ENCODE results near the gene MORN1. TPM values are rescaled to one million over a fixed set of nuclear protein-coding genes. Genes with fewer than 3 reads are reported as not detected.

The MORN1 gene
- total and polyA plus RNA-seq, 2 of the 4 experiments (the other 2 are of a cell fraction), result 3.0 to 4.2 TPM

DNA sequence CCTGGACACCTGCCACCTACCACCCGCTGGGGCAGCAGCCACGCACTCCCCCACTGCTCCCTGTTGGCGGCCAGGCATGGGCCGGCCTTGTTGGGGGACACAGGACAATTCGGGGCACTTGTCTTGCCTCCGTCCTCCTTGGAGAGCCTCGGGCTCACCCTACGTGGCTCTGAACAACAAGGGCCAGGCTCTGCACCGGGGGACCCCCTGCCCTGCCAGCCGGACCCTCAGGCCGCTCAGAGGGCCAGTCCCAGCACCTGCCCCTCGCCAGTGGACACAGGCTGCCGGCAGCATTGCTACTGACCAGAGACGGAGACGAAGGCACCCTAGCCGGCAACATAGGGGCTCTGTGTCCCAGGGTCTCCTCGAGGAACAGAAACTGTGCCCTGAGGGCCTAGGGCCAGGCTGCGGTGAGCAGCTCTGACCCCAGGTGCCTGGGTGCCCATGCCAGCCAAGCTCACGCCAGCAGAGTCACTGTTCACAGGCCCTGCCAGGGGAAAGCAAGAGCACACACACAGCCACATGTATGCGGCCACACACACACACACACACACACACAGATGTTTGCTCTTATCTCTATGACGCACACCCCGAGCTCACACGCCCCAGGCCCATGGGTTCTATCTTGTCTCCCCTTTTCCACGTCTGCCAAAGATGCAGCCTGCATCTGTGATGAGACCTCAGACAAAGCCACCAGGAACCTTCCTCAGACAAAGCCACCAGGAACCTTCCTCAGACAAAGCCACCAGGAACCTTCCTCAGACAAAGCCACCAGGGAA lies 45.9 kb downstream of the MORN1 start:
- H3K56ac ChIP-seq (ENCODE audit: extremely low read depth, insufficient read depth, low read length), result no peak overlapping the region
- no peak overlapping the region for H2AFZ ChIP-seq (replicated peaks; ENCODE audit: low read length, poor library complexity)
- H3K18ac ChIP-seq (ENCODE audit: low read depth, low read length), result no peak overlapping the region
- no TSS peak for BruUV-seq (replicated peaks)
- H3K4ac ChIP-seq (ENCODE audit: low read depth, low read length), result no peak overlapping the region
- no peaks in the 10 kb centered on the region for H4K20me1 ChIP-seq (ENCODE audit: insufficient read depth, low read length)
- H4K8ac ChIP-seq (ENCODE audit: low read depth in 2 of 2, low read length in 2 of 2), result no peak overlapping the region
- DNase-seq (no peak), ATAC-seq (ENCODE audit: low read depth) (no peak)
- H3K27me3 ChIP-seq (ENCODE audit: control insufficient read depth, insufficient read depth, low read length), result no peaks in the 10 kb centered on the region; the same call in 1 of the 2 replicates
- dilution Hi-C loops (cut with HindIII; ENCODE audit: low sequenced_read_pairs, unreplicated experiment), result no loop called here
- H2BK120ac ChIP-seq (ENCODE audit: low read depth, low read length), result no peak overlapping the region
- H3K4me2 ChIP-seq (ENCODE audit: low read depth, low read length), result no peak overlapping the region
- CTCF ChIA-PET, result no interaction called here
- no peak overlapping the region for H4K5ac ChIP-seq (ENCODE audit: low read depth, low read length)
- POLR2A ChIA-PET (ENCODE audit: unreplicated experiment), result no interaction called here
- no peaks in the 10 kb centered on the region for H3K9me3 ChIP-seq (ENCODE audit: control insufficient read depth, insufficient read depth, low read length)
- H3K79me1 ChIP-seq (ENCODE audit: low read depth in 1 of 2, low read length in 2 of 2), result no peaks in the 10 kb centered on the region
- in situ Hi-C loops (cut with MboI; ENCODE audit: low sequenced_read_pairs), result no loop called here
- no peak overlapping the region for H2AK5ac ChIP-seq (ENCODE audit: low read depth, low read length)
- WGBS, 2 experiments (ENCODE audit: extremely low coverage in 2 of 2, insufficient read length in 1 of 2), result 85% methylated on average over 5 of the region's 24 CpGs; no CpG with 5 or more reads in 1 of the 2 experiments
- H3K4me1 ChIP-seq (ENCODE audit: control insufficient read depth, insufficient read depth, low read length), result no peaks in the 10 kb centered on the region
- no peaks in the 10 kb centered on the region for H3K36me3 ChIP-seq (ENCODE audit: control insufficient read depth, insufficient read depth, low read length)
- no peaks in the 10 kb centered on the region for H3K9me1 ChIP-seq (ENCODE audit: insufficient read depth, low read length)
- intact Hi-C loops (cut with micrococcal nuclease), result no loop called here
- H4K91ac ChIP-seq (ENCODE audit: insufficient read depth, low read depth, low read length), result no peak overlapping the region
- H2BK20ac ChIP-seq (ENCODE audit: low read depth, low read length), result no peak overlapping the region
- H3K23ac ChIP-seq (ENCODE audit: low read depth, low read length), result no peak overlapping the region
- H3K14ac ChIP-seq (replicated peaks; ENCODE audit: low read depth, low read length), result no peak overlapping the region
- H3K27ac ChIP-seq (ENCODE audit: insufficient read depth, low read length), result no peak overlapping the region
- no peak overlapping the region for H3K9ac ChIP-seq (ENCODE audit: low read depth, low read length)
- no peak overlapping the region for H2AK9ac ChIP-seq (replicated peaks; ENCODE audit: low read depth, low read length, poor library complexity)
- H3K4me3 ChIP-seq (ENCODE audit: insufficient read depth, low read depth, low read length), result no peak overlapping the region
- no peak overlapping the region for H2BK5ac ChIP-seq (ENCODE audit: low read depth, low read length, poor library complexity, severe bottlenecking)
- H2BK15ac ChIP-seq (ENCODE audit: low read depth, low read length), result no peak overlapping the region
- TF ChIP-seq, protein P1, sequence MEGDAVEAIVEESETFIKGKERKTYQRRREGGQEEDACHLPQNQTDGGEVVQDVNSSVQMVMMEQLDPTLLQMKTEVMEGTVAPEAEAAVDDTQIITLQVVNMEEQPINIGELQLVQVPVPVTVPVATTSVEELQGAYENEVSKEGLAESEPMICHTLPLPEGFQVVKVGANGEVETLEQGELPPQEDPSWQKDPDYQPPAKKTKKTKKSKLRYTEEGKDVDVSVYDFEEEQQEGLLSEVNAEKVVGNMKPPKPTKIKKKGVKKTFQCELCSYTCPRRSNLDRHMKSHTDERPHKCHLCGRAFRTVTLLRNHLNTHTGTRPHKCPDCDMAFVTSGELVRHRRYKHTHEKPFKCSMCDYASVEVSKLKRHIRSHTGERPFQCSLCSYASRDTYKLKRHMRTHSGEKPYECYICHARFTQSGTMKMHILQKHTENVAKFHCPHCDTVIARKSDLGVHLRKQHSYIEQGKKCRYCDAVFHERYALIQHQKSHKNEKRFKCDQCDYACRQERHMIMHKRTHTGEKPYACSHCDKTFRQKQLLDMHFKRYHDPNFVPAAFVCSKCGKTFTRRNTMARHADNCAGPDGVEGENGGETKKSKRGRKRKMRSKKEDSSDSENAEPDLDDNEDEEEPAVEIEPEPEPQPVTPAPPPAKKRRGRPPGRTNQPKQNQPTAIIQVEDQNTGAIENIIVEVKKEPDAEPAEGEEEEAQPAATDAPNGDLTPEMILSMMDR (conservative IDR thresholded peaks at IDR 0.05; ENCODE audit: low read depth, low read length), result no peak
- TF ChIP-seq CEBPB (IDR thresholded peaks at IDR 0.05; ENCODE audit: low read depth, low read length), result no peak
- TF ChIP-seq BHLHE40 (IDR thresholded peaks at IDR 0.05; ENCODE audit: low read depth, low read length), result no peak
- TF ChIP-seq MAZ (IDR thresholded peaks at IDR 0.05; ENCODE audit: borderline replicate concordance, low read depth, low read length), result no peak
- no peak for TF ChIP-seq NFE2L2 (IDR thresholded peaks at IDR 0.05; ENCODE audit: low read depth, low read length)
- no peak for TF ChIP-seq RCOR1 (IDR thresholded peaks at IDR 0.05; ENCODE audit: insufficient replicate concordance, low read length)
- no peak for TF ChIP-seq RAD21 (IDR thresholded peaks at IDR 0.05; ENCODE audit: low read length)
- no peak for TF ChIP-seq RFX5 (IDR thresholded peaks at IDR 0.05; ENCODE audit: low read depth, low read length)
- TF ChIP-seq FOS (IDR thresholded peaks at IDR 0.05; ENCODE audit: low read depth, low read length), result no peak
- no peak for TF ChIP-seq CHD1 (IDR thresholded peaks at IDR 0.05; ENCODE audit: low read depth, low read length)
- TF ChIP-seq SMC3 (IDR thresholded peaks at IDR 0.05; ENCODE audit: low read depth, low read length), result no peak
- no peak for TF ChIP-seq MXI1 (IDR thresholded peaks at IDR 0.05; ENCODE audit: borderline replicate concordance, low read depth, low read length)
- TF ChIP-seq MAFK (IDR thresholded peaks at IDR 0.05; ENCODE audit: low read depth, low read length), result no peak
- no peak for TF ChIP-seq USF2 (IDR thresholded peaks at IDR 0.05; ENCODE audit: low read depth, low read length)
- no peak for TF ChIP-seq ELK1 (IDR thresholded peaks at IDR 0.05; ENCODE audit: borderline replicate concordance, low read depth, low read length)
- no peak for TF ChIP-seq POLR2A (IDR thresholded peaks at IDR 0.05; ENCODE audit: low read depth, low read length)

Data from IMR-90 (cell line).